ENCODE measurements around the gene GPR12. TPM values are rescaled to one million over a fixed set of nuclear protein-coding genes. Genes with fewer than 3 reads are reported as not detected.

GPR12 gene
- total RNA-seq, 2 donors from 2014 or later: not detected

DNA sequence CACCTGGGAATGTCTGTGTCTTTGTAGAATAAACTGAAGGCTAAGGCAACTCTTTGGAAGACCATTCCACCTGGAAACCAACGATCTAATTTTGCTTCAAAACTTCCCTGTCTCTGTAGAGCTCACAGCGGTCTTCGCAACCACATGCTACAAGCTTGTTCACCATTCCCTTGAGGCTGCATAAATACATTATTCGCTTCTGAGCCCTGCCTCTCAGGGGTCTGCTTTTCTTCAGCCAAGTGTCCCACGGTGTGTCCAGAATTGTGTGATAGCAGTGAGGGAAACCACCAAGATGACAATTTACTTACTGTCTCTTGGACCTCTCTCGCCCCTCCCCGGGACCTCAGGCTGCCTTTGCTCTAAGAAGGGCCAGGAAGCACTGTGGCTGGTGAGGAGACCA, 51.1 kb downstream of the GPR12 start:
- Mint-ChIP-seq H3K27ac (no peak overlapping the region), H3K27me3 (ENCODE audit: insufficient read depth) (peaks cover 6% of the 10 kb centered on the region), H3K36me3 (ENCODE audit: low read depth) (no peaks in the 10 kb centered on the region), H3K9me3 (peaks cover 14% of the 10 kb centered on the region), H3K4me1 (no peaks in the 10 kb centered on the region), H3K4me3 (no peak overlapping the region)
- no peak for DNase-seq
- 86 to 94% methylated on average over 5 to 7 of the region's 7 CpGs for WGBS, 2 experiments (ENCODE audit: insufficient coverage in 1 of 2, insufficient read length in 1 of 2)
- Histone ChIP-seq H3K4me1 (ENCODE audit: control insufficient read depth, insufficient read depth, low read length) (no peaks in the 10 kb centered on the region), H3K27me3 (ENCODE audit: control insufficient read depth, insufficient read depth, low read length, poor library complexity, severe bottlenecking) (no peaks in the 10 kb centered on the region), H3K36me3 (ENCODE audit: control insufficient read depth, insufficient read depth, low read length) (no peaks in the 10 kb centered on the region), H3K4me3 (ENCODE audit: low read length) (no peak overlapping the region), H3K27ac (ENCODE audit: low read depth, low read length) (no peak overlapping the region), H3K9me3 (ENCODE audit: control insufficient read depth, low read length) (peaks cover 5% of the 10 kb centered on the region), H3K9ac (ENCODE audit: extremely low read depth, low read length, poor library complexity, severe bottlenecking) (no peak overlapping the region)
- TF ChIP-seq, protein P1, sequence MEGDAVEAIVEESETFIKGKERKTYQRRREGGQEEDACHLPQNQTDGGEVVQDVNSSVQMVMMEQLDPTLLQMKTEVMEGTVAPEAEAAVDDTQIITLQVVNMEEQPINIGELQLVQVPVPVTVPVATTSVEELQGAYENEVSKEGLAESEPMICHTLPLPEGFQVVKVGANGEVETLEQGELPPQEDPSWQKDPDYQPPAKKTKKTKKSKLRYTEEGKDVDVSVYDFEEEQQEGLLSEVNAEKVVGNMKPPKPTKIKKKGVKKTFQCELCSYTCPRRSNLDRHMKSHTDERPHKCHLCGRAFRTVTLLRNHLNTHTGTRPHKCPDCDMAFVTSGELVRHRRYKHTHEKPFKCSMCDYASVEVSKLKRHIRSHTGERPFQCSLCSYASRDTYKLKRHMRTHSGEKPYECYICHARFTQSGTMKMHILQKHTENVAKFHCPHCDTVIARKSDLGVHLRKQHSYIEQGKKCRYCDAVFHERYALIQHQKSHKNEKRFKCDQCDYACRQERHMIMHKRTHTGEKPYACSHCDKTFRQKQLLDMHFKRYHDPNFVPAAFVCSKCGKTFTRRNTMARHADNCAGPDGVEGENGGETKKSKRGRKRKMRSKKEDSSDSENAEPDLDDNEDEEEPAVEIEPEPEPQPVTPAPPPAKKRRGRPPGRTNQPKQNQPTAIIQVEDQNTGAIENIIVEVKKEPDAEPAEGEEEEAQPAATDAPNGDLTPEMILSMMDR (conservative IDR thresholded peaks at IDR 0.05): no peak

DNA sequence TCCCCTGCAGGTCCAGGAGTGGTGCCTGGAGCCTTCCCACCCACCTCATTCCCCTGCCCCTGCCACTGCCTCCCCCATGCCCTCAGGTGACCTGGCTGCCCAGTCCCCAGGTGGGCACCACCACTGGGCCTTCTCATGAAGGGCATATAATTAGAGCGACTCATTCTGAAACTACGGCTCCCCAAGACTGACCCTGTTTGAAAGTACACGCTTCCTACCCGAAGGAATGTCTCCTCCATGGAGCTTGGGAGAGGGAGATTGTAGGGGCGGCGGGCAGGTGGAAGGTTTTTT, 52.6 kb downstream of the GPR12 start:
- TF ChIP-seq, protein P1 (conservative IDR thresholded peaks at IDR 0.05): no peak
- H3K9me3 Mint-ChIP-seq: peaks cover 11% of the 10 kb centered on the region
- no peaks in the 10 kb centered on the region for H3K4me1 ChIP-seq (ENCODE audit: control insufficient read depth, insufficient read depth, low read length)

DNA sequence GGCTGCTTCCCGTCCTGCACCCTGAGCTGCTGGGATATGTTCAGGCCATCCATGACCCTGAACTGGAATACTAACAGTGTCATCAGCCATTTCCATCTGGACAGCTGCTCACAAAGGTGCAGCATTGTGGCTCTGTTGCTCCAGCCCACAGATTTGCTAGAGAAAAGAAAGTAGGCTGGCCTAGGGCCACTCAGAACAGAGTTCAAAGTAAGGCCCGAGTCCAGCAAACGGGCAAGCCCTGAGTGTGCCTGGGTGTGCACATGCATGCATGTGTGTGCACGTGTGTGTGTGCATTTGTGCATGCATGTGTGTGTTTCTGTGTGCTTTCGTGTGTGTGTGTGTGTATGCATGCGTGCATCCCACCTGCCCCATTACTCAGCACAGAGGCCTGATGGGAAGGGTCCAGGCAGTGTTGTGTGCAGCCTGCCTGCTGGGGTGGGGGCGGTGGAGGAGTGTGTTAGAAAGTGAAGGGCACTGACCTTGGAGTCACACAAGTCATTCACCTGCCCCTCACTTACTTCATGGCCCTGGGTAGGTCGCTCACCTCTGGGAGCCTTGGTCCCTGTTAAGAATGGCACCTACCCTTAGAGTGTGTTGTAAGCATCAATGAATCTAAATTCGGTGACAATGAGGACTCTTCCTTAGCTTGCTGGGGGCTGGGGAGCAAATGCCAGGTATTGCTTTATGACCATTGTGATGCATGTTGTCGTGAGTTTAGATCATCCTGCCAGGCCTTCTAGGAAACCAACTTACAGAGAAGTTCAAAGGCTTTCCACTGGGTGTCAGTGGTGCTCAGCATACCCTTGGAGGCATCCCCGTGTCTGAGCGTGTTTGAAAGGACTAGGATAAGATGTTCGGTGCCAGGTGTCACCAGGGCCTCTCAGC, 53.2 kb downstream of the GPR12 start:
- Mint-ChIP-seq H3K36me3 (ENCODE audit: low read depth) (no peaks in the 10 kb centered on the region), H3K27ac (no peak overlapping the region), H3K4me3 (no peak overlapping the region), H3K4me1 (no peaks in the 10 kb centered on the region), H3K27me3 (ENCODE audit: insufficient read depth) (peaks cover 5% of the 10 kb centered on the region), H3K9me3 (peaks cover 5% of the 10 kb centered on the region)
- H3K9me3 ChIP-seq (ENCODE audit: control insufficient read depth, low read length): no peaks in the 10 kb centered on the region
- no peaks in the 10 kb centered on the region for H3K27me3 ChIP-seq (ENCODE audit: control insufficient read depth, insufficient read depth, low read length, poor library complexity, severe bottlenecking)
- H3K4me3 ChIP-seq (ENCODE audit: low read length): no peak overlapping the region
- H3K9ac ChIP-seq (ENCODE audit: extremely low read depth, low read length, poor library complexity, severe bottlenecking): no peak overlapping the region
- DNase-seq: peak; percentile 88
- no peaks in the 10 kb centered on the region for H3K36me3 ChIP-seq (ENCODE audit: control insufficient read depth, insufficient read depth, low read length)
- TF ChIP-seq, protein P1 (conservative IDR thresholded peaks at IDR 0.05): peak; percentile 85
- no peaks in the 10 kb centered on the region for H3K4me1 ChIP-seq (ENCODE audit: control insufficient read depth, insufficient read depth, low read length)
- WGBS, 2 experiments (ENCODE audit: insufficient coverage in 1 of 2, insufficient read length in 1 of 2): 57 to 60% methylated on average over 5 to 11 of the region's 13 CpGs
- no peak overlapping the region for H3K27ac ChIP-seq (ENCODE audit: low read depth, low read length)

More for the DNA sequence above, 52.6 kb downstream of the GPR12 start:
- no peak overlapping the region for H3K27ac Mint-ChIP-seq
- Histone ChIP-seq H3K4me3 (ENCODE audit: low read length) (no peak overlapping the region), H3K9ac (ENCODE audit: extremely low read depth, low read length, poor library complexity, severe bottlenecking) (no peak overlapping the region), H3K27me3 (ENCODE audit: control insufficient read depth, insufficient read depth, low read length, poor library complexity, severe bottlenecking) (no peaks in the 10 kb centered on the region), H3K9me3 (ENCODE audit: control insufficient read depth, low read length) (peaks cover 5% of the 10 kb centered on the region), H3K36me3 (ENCODE audit: control insufficient read depth, insufficient read depth, low read length) (no peaks in the 10 kb centered on the region), H3K27ac (ENCODE audit: low read depth, low read length) (no peak overlapping the region)
- peaks cover 6% of the 10 kb centered on the region for H3K27me3 Mint-ChIP-seq (ENCODE audit: insufficient read depth)
- H3K4me3 Mint-ChIP-seq: no peak overlapping the region
- WGBS, 2 experiments (ENCODE audit: insufficient coverage in 1 of 2, insufficient read length in 1 of 2): 81 to 89% methylated on average over 4 to 6 of the region's 6 CpGs
- no peak for DNase-seq
- H3K4me1 Mint-ChIP-seq: no peaks in the 10 kb centered on the region
- no peaks in the 10 kb centered on the region for H3K36me3 Mint-ChIP-seq (ENCODE audit: low read depth)

Measured in endodermal cell (in vitro differentiated cells).